A549 (cell line): ENCODE results near the gene KISS1.

Source experiments
- BHLHE40 ChIP-seq: IDR thresholded peaks from 2 replicates; pipeline ENCODE4 v1.6.1; 2012; ENCODE audit warnings: low read depth, low read length, inconsistent platforms
- CHD2 ChIP-seq: fragments of 150-350 bp; IDR thresholded peaks from 2 replicates; pipeline ENCODE4 v1.6.1; 2014; ENCODE audit warnings: low read length; ENCODE audit not compliant: partially characterized antibody
- CTCF ChIP-seq: fragments of >200 bp; sonication (Bioruptor Twin); formaldehyde crosslinking; IDR thresholded peaks from 3 replicates; pipeline ENCODE4 v1.5.1; 2016
- MAX ChIP-seq: IDR thresholded peaks from 2 replicates; pipeline ENCODE4 v1.6.1; 2012
- MYC ChIP-seq: IDR thresholded peaks from 2 replicates; pipeline ENCODE4 v1.6.1; 2012; ENCODE audit warnings: mild to moderate bottlenecking, inconsistent platforms, low read length, improper control_type of control experiment, borderline replicate concordance
- NPAS2 ChIP-seq: fragments of 250-450 bp; sonication (Bioruptor Pico); IDR thresholded peaks from 2 replicates; pipeline ENCODE4 v1.8.0; 2022; ENCODE audit warnings: mild to moderate bottlenecking, moderate library complexity, borderline replicate concordance
- NR3C1 ChIP-seq: fragments of >200 bp; sonication (Bioruptor Twin); formaldehyde crosslinking; IDR thresholded peaks from 3 replicates; pipeline ENCODE4 v1.6.1; 2017
- POLR2A ChIP-seq: IDR thresholded peaks from 2 replicates; pipeline ENCODE4 v1.6.1; 2012; ENCODE audit warnings: mild to moderate bottlenecking, low read length
- REST ChIP-seq: fragments of 200-600 bp; sonication (generic); IDR thresholded peaks from 2 replicates; pipeline ENCODE4 v1.6.1; 2016; ENCODE audit warnings: antibody characterized with exemption, mild to moderate bottlenecking, moderate library complexity

GRCh38 chr1:204191456-204191855 lies 4.8 kb downstream of the KISS1 start:
- TF ChIP-seq CTCF = no peak
- TF ChIP-seq POLR2A = no peak
- no peak for TF ChIP-seq CHD2
- no peak for TF ChIP-seq REST
- no peak for TF ChIP-seq BHLHE40
- no peak for TF ChIP-seq MAX
- TF ChIP-seq MYC = no peak
- TF ChIP-seq NR3C1 = no peak
- no peak for TF ChIP-seq NPAS2 (CRISPR knock-in tag)
